Activated T-cell treated with anti-CD3 and anti-CD28 coated beads, Interleukin-2, amount 50 U/mL, for 48 hours (primary cell): ENCODE data around the gene TRIM31.

Experiments
- DNase-seq, 2 experiments: peaks; one replicate each; pipeline ENCODE4 v3.0.0-alpha.2; 2020

The TRIM31 gene

DNA sequence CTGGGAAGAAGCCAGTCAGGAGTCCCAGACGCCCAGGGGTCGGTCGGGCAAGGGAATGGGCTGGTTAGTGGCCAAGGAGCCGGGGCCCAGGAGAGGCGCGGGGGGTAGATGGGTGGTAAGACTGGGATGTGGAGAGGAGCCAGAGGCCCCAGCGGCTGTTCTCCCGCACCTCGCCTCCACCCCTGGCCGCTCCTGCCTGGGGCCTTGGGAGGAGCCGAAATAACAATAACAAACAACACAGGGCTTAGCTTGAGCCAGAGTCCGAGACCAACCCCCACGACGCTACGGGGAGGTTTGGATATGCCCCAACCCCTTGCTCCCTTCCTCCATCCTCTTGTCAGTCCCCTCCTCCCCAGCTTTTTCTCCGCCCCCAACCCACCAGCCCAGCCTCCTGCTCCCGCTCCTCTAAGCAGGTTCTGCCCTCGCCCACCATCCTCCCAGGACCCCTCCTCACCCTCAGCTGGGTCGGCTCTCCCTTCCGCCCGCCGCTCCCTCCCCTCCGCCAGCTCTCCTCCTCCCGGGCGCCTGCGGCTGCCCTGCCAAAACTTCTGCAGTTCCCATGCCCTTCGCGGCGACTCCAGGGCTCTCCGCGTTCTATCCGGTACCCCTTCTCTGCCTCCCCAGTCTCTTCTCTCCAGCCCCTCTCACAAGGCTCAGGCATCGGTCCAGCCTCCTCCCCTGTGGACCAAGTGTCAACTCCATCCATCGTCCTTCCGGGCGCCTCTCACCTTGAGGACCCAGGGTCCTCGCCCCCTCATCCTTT lies 38.4 kb downstream of the TRIM31 start:
- DNase-seq: no peak

- no peak for DNase-seq
Observed at GRCh38 chr6:30073489-30074235, 39.2 kb downstream of the TRIM31 start.

GRCh38 chr6:30071858-30072257 lies 41.0 kb downstream of the TRIM31 start:
- no peak for DNase-seq

DNA sequence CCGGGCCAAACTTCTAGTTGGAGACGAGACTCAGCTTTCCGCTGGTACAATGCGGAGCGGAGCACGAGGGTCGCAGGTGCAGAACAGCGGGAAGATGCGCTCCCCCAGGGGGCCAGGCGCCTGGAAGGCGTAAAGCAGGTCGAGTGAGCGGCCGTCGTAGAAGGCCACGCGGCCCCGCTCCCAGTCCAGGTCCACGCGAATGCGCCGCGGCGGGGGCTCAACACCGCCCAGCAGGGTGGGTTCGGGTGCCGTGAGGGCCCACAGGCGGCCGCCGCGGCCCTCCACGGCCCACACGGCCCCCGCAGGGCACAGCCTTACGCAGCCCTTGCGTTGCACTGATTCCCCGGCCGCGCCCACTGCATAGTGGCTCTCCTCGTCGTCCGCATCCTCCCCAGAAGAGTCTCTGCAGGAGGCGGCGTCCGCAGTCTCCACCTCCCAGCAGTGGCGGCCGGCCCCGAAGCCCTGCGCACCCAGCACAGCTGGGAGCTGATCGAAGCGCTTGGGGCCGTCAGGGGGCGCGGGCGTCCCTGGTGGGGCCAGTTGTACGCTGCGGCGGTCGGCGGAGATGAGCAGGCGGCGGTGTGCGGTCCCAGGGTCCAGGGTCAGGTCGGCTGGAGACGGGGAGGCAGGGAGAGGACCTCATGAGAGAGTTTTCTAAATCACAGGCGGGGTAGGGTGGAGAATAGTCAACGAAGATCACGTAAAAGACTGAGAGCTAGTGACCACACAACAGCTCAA lies 41.6 kb downstream of the TRIM31 start:
- peak; percentile 30 to 43 for DNase-seq

DNA sequence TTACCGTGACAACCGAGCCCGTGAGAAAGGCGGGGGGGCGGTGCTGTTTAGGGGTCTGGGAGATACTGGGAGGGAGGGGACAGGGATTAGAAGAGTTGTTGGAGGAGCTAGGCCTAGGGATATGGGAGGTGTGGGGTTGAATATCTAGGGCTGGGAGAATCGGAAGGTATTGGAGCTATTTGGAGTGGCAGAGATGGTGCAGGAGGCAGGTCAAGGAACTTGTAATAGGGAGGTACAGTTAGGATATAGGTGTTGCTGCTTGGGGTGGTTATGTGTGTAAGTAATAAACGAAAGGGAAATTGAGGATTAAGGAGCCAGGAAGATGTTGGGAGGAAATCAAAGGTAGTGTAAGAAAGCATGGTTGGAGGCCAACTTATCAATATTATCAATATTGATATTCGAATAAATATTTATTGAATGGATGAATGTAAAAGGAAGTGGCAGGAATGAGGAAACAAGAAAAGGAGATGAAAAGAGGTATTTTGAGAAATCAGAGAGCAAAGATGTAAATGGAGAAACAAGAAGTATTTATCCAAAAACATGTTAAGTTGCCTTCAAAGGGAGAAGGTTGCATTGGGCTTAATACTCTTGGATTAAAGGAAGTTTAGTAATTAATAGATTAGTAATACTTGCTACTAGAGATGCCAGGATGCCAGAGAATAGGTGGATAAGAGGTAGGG lies 45.3 kb downstream of the TRIM31 start:
- no peak for DNase-seq

DNA sequence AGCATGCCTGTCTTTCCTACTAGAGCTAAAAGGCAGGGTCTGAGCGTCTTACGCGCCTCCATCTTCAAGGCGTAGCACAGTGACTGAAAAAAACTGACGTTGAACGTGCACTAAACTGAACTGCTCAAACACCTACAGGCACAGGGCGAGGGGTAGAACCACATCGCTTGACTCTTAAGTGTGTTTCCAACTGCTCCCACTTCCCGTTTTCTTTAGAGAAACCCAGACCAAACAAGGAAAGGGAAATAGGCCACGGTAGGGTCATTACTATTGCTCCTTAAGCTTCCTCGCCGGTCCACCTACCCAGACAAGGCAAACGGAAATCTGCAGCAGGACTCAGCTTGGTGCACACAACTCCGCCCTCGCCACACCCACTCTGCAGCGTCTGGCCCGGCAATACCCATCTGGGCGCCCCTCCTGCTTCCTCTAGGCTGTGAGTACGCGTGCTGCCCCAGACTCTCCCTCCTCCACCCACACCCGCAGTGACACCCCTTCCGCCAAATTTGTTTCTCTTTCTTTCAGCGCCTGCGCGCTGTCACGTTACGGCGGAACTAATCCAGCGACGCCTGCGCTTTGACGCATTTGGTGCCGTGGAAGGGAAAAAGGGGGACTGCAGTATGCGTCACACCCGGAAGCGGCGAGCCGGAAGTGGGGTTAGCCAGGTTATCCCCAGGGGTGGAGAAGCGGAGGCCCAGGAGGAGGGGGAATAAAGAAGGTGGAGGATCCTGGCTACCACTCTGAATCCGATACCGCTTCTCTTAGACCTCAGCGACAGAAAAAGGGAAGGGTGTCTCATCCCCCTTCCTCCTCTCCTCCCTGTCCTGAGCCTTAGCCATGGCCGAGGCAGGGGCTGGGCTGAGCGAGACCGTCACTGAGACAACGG lies 46.1 kb downstream of the TRIM31 start, which contains the start of gene PPP1R11:
PPP1R11 (plus strand) TSS at position 622 of the 883 bp plus-strand sequence; CDS start at position 835, 213 bp downstream.
- peak; percentile 98 for DNase-seq

DNA sequence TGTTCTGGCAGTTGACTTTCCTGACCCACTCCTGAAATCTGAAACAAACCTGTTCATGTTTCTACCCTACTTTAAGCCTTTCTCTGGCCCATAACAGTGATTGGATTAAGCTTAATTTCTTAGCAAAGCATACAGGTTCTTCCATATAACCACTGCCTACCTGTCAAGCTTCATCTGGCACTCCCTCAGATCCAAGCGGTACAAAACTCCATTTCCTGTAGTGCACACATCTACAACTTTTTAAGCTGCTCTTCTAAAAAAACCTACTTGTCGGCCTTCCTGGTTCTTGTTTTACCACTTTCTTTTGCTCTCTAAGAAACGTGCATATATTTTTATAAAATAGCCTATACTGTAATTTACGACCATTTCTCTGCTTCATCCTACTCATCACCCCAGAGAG lies 46.8 kb downstream of the TRIM31 start:
- DNase-seq: no peak

DNA sequence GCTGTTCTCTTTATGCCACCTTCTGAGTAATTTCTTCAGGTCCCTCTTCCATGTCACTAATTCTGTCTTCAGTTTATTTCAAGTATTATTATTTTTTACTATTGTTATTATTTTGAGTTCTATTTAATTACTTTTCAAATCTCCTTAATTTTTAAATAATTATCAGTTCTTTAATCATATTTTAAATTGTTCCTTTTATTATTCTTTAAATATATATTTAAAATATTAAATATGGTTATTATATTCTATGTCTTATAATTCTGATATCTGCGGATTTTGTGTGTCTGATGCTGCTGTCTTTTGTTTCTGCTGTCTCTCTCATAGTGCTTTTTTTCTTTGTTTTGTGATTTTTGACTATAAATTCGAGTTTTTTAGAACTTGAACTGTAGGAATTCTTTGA lies 49.6 kb downstream of the TRIM31 start:
- no peak for DNase-seq

DNA sequence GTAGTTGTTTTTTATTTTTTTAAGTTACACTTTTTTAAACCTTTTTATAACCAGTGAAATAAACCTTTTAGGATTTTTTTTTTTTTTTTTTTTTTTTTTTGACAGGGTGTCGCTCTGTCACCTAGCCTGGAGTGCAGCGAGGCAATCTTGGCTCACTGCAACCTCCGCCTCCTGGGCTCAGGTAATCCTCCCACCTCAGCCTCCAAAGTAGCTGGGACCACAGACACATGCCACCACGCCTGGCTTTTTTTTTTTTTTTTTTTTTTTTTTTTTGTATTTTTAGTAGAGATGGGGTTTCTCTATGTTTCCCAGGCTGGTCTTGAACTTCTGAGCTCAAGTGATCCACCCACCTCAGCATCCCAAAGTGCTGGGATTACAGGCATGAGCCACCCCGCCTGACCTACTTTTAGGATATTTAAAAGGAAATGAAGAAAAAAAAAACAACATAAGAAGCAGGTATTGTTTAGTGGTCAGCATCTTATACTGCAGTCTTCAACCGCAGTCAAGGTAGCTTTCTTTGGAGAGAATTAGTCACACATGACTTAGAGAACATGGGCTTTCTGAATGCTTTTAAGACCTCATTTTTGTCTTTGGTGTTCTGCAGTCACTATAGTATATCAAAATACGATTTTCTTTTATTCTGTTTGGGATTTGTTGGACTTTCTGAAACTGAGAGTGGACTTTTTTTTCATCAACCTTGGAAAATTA lies 50.3 kb downstream of the TRIM31 start:
- no peak for DNase-seq

DNA sequence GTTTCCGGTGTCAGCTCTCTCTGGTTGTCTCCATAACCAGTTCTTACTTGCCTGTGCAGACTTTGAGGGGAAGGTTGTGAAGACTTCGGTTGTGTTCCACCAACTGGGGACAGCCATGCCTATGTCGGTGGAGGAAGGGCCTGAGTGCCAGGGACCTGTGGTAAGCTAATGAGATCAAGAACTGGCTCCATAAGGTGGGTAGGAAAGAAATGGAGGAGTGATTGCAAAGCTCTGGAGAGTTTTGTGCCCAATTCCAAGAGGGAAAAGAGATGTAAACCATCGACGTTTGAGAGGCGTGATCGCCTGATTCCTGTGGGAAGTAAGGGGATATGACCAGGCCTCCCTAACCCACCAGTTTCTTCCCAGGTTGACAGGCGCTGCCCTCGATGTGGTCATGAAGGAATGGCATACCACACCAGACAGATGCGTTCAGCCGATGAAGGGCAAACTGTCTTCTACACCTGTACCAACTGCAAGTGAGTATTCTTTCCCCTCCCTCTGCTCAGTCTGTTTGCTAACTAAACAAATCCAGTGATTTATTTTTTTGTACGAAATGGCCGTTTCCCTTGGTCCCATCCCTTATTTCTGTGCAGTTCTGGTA lies 50.9 kb downstream of the TRIM31 start:
- DNase-seq: no peak

DNA sequence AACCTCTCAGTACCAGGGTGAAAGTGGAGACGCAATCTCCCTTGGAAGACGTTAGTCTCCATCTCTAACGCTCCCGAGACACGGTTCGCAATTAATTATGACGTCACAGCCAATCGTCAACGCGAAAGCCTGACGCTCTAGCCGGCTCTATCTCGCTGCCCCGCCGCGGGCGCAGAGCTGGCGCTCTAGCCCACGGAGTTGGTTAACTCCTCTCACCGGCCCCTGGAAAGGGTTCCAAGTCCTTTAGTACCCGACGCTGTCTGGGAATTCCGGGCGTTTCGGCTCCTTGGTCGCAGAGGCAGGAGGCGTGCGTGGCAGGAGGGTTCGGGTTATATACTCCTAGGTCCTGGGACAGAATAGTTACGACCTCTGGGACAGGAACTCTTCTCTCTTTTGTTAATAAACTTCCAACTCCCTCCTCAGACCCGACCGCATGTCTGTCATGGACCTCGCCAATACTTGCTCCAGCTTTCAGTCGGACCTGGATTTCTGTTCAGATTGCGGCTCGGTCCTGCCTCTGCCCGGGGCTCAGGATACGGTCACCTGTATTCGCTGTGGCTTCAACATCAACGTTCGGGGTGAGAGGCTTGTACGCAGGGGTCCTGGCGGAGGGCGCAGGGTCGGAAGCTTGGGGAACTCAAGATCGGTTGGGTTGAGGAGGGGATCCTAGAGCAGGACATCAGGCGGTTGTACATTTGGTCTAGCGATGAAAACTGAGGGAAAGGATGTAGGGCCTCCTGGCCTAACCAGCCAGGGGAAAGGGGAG lies 51.6 kb downstream of the TRIM31 start, which contains the start of gene POLR1H:
POLR1H (plus strand) TSS at position 174 of the 766 bp plus-strand sequence; CDS start at position 434, 260 bp downstream.
- DNase-seq: peak; percentile 87 to 88

GRCh38 chr6:30060606-30061091 lies 52.2 kb downstream of the TRIM31 start:
- DNase-seq: peak in 1 of 2 experiments; percentile 57

GRCh38 chr6:30055513-30055912 lies 57.4 kb downstream of the TRIM31 start:
- DNase-seq: no peak

DNA sequence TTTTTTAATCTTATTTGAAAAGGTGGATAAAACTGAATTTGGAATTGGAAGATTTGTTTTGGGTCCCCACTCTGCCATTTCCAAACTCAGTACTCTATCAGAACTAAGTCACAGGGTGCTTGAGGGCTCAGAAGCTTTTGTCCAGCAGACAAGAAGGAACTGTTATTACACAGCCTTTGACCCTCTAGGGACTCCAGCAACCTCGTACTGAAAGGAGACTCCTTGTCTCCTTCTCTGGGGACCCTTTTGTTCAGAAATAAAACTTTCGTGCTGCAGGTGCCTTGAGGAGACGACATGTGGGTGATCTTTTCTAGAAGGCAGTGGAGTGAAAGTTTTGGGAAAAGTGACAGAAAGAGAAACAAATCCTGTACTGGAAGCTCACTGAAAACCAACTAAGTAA lies 59.2 kb downstream of the TRIM31 start:
- no peak for DNase-seq
